HUES48 (cell line): Measurements from ENCODE around the gene SPRN.
A peak's percentile ranks its signal among the peaks of the same experiment; 100 is the strongest.
"Not testable (repeated sequence)": the region's sequence is repeated elsewhere in the genome, so short reads cannot be mapped to it uniquely, and the experiment has no call there.

ENCODE experiments used
- H3K27ac ChIP-seq: one replicate; pipeline ENCODE4 v1.7.0; 2013; ENCODE audit warnings: low read depth, low read length, inconsistent platforms
- H3K27me3 ChIP-seq: 2 replicates; pipeline ENCODE4 v1.6.1; 2013; ENCODE audit warnings: mild to moderate bottlenecking, low read length; ENCODE audit not compliant: control insufficient read depth, insufficient read depth
- H3K36me3 ChIP-seq: 2 replicates; pipeline ENCODE4 v1.6.1; 2013; ENCODE audit warnings: low read length; ENCODE audit not compliant: control insufficient read depth, insufficient read depth
- H3K4me1 ChIP-seq: 2 replicates; pipeline ENCODE4 v1.6.1; 2013; ENCODE audit warnings: mild to moderate bottlenecking, low read length; ENCODE audit not compliant: control insufficient read depth, insufficient read depth
- H3K4me3 ChIP-seq: 2 replicates; pipeline ENCODE4 v1.5.1; 2013; ENCODE audit warnings: mild to moderate bottlenecking, low read depth, low read length
- H3K9ac ChIP-seq: 2 replicates; pipeline ENCODE4 v1.6.1; 2013; ENCODE audit warnings: mild to moderate bottlenecking, low read depth, low read length, moderate library complexity
- H3K9me3 ChIP-seq: 2 replicates; pipeline ENCODE4 v1.6.1; 2013; ENCODE audit warnings: low read length; ENCODE audit not compliant: control insufficient read depth, insufficient read depth

Gene SPRN

DNA sequence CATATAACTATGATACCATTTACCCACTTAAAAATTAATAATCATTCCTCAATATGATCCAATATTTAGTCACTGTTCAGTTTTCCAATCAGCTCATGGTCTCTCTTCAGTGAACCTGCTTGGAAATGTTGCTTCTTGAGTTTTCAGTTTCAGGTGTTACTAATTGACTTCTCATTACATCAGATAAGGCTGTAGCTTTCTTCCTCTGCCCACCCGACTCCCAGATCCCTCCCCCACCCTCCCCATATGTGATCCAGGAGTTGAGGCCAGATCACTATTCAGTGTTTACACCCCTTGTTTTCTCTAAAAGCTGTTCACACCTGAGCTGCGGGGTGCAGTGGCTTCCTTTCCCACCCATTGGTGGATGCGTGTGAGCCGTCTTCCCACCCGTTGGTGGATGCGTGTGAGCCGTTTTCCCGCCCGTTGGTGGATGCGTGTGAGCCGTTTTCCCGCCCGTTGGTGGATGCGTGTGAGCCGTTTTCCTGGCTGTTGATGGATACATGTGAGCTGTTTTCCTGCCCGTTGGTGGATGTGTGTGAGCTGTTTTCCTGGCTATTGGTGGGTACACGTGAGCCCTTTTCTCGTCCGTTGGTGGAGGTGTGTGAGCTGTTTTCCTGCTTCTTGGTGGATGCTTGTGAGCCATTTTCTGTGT, 33.7 kb downstream of the SPRN start:
- peaks cover 4% of the 10 kb centered on the region; the same call in 1 of the 2 replicates for H3K4me1 ChIP-seq
- H3K9ac ChIP-seq: no peak overlapping the region
- H3K27ac ChIP-seq: no peak overlapping the region

GRCh38 chr10:133388973-133389818, 35.2 kb downstream of the SPRN start:
- Histone ChIP-seq H3K27me3 (no peaks in the 10 kb centered on the region), H3K4me1 (peaks cover 4% of the 10 kb centered on the region; the same call in 1 of the 2 replicates), H3K27ac (no peak overlapping the region), H3K4me3 (no peak overlapping the region), H3K9me3 (no peaks in the 10 kb centered on the region), H3K36me3 (no peaks in the 10 kb centered on the region; the same call in 1 of the 2 replicates), H3K9ac (no peak overlapping the region)

More for the DNA sequence above, 33.7 kb downstream of the SPRN start:
- Histone ChIP-seq H3K9me3 (no peaks in the 10 kb centered on the region), H3K36me3 (peaks cover under 1% of the 10 kb centered on the region), H3K4me3 (no peak overlapping the region), H3K27me3 (no peaks in the 10 kb centered on the region)

DNA sequence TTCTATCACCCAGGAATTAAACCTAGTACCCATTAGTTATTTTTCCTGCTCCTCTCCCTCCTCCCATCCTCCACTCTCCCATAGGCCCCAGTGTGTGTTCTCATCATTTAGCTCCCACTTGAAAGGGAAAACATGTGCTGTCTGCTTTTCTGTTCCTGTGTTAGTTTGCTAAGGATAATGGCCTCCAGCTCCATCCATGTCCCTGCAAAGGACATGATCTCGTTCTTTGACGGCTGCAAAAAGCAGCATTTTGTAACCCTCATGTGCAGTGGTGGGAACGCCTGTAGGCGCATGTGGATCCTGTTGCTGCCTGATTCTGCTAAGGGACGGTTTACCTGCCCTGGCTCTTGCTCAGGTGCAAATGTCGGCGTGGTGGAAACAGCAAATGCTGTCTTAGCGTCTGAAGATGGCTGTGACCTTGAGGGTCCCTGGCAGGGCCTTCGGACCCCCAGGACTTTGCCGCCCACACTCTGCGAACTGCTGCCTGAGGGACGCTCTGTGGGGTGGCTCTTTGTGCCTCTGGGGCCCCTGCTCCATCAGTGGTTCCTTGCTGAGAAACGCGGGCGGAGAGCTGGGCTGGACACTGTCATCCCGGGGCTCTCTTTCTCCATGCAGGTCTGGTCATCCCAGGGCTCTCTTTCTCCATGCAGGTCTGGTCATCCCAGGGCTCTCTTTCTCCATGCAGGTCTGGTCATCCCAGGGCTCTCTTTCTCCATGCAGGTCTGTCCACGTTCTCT, 36.0 kb downstream of the SPRN start:
- Histone ChIP-seq H3K9ac (no peak overlapping the region), H3K4me1 (peaks cover 1% of the 10 kb centered on the region; the same call in 1 of the 2 replicates), H3K9me3 (no peaks in the 10 kb centered on the region), H3K27me3 (no peaks in the 10 kb centered on the region), H3K27ac (no peak overlapping the region), H3K4me3 (no peak overlapping the region), H3K36me3 (no peaks in the 10 kb centered on the region; the same call in 1 of the 2 replicates)

- H3K4me1 ChIP-seq, H3K27ac ChIP-seq, H3K4me3 ChIP-seq, H3K9ac ChIP-seq, H3K9me3 ChIP-seq, H3K27me3 ChIP-seq, H3K36me3 ChIP-seq: not testable (repeated sequence)
Observed at GRCh38 chr10:133386951-133387350, 37.5 kb downstream of the SPRN start.

DNA sequence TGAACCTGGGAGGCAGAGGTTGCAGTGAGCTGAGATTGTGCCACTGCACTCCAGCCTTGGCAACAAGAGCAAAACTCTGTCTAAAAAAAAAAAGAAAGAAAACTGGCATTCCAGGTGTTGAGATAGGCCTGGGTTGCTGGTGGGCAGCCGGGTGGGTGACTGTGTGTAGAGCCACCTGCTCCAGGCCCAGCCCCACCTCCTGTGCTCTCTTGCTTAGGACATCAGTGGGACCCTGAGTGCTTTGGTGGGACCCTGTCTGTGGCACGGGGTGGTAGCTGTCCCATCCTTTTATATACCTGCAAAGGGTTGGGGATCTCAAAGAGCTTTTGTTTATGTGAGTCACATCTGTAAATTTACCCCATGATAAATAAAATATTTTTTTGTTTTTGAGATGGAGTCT, 39.2 kb downstream of the SPRN start:
- no peaks in the 10 kb centered on the region for H3K9me3 ChIP-seq
- H3K36me3 ChIP-seq: no peaks in the 10 kb centered on the region; the same call in 1 of the 2 replicates
- no peak overlapping the region for H3K4me3 ChIP-seq
- H3K27me3 ChIP-seq: peaks cover 3% of the 10 kb centered on the region
- no peak overlapping the region for H3K27ac ChIP-seq
- no peak overlapping the region for H3K9ac ChIP-seq
- no peaks in the 10 kb centered on the region for H3K4me1 ChIP-seq

GRCh38 chr10:133384071-133384470, 40.4 kb downstream of the SPRN start:
- H3K36me3 ChIP-seq: no peaks in the 10 kb centered on the region; the same call in 1 of the 2 replicates
- H3K27ac ChIP-seq: no peak overlapping the region
- no peak overlapping the region for H3K9ac ChIP-seq

DNA sequence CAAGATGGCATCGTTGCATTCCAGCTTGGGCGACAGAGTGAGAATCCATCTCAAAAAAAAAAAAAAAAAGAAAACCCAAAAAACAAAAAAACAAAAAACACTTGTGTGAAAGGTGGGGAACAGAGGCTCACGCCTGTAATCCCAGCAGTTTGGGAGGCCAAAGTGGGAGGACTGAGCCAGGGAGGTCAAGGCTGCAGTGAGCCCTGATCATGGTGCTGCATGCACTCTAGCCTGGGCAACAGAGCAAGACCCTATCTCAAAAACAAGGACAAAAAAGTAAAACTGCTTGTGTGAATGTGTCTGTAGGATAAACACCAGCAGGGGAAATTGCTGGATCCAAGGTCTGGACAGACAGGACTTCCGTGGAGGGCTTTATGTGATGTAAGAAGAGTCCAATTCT, 40.9 kb downstream of the SPRN start:
- H3K9me3 ChIP-seq: no peaks in the 10 kb centered on the region
- peaks cover 11% of the 10 kb centered on the region for H3K27me3 ChIP-seq
- no peak overlapping the region for H3K27ac ChIP-seq
- H3K4me1 ChIP-seq: no peaks in the 10 kb centered on the region
- H3K36me3 ChIP-seq: no peaks in the 10 kb centered on the region; the same call in 1 of the 2 replicates
- H3K4me3 ChIP-seq: no peak overlapping the region
- H3K9ac ChIP-seq: no peak overlapping the region

More at GRCh38 chr10:133384071-133384470, 40.4 kb downstream of the SPRN start:
- Histone ChIP-seq H3K4me3 (no peak overlapping the region), H3K9me3 (no peaks in the 10 kb centered on the region), H3K4me1 (no peaks in the 10 kb centered on the region), H3K27me3 (peaks cover 9% of the 10 kb centered on the region)

GRCh38 chr10:133381036-133381435, 43.4 kb downstream of the SPRN start:
- no peak overlapping the region for H3K9ac ChIP-seq
- H3K27me3 ChIP-seq: peaks cover 35% of the 10 kb centered on the region
- no peaks in the 10 kb centered on the region for H3K4me1 ChIP-seq
- no peaks in the 10 kb centered on the region; the same call in 1 of the 2 replicates for H3K36me3 ChIP-seq
- H3K4me3 ChIP-seq: no peak overlapping the region
- H3K9me3 ChIP-seq: no peaks in the 10 kb centered on the region
- H3K27ac ChIP-seq: no peak overlapping the region

DNA sequence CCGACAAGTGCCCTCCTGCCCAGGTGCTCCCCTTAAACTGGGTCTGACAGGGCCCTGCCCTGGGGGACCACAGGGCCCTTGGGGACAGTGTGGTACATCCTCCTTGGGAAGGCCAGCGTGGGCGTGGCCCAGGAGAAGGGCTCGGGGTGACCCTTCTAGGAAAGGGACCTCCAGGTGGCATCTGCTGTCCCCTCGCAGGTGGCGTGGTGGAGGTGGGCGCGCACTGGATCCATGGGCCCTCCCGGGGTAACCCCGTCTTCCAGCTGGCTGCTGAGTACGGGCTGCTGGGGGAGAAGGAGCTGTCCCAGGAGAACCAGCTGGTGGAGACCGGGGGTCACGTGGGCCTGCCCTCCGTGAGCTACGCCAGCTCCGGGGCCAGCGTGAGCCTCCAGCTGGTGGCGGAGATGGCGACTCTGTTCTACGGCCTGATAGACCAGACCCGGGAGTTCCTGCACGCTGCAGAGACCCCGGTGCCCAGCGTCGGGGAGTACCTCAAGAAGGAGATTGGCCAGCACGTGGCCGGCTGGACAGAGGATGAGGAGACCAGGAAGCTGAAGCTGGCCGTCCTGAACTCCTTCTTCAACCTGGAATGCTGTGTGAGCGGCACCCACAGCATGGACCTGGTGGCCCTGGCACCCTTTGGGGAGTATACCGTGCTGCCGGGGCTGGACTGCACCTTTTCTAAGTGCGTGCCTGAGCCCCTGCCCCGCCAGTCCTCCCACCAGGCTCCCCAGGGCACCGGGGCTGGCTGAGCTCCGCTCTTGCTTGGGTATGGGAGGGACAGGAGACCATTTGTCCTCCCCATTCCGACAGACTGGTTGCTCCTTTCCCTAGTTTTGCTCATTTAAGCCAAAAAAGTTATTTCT, 44.4 kb downstream of the SPRN start:
- no peak overlapping the region for H3K27ac ChIP-seq
- H3K9ac ChIP-seq: no peak overlapping the region

GRCh38 chr10:133379152-133379800, 45.1 kb downstream of the SPRN start, which contains the start of gene PAOX:
TSS of gene PAOX (plus strand) at chr10:133379262. CDS start at chr10:133379317, 55 bp downstream.
- Histone ChIP-seq H3K4me3 (peak within 1 kb of the TSS; percentile 84), H3K27ac (no peak within 1 kb of the TSS), H3K9me3 (no peaks in the 10 kb centered on the region), H3K27me3 (peaks cover 52% of the 10 kb centered on the region), H3K9ac (no peak within 1 kb of the TSS), H3K4me1 (no peaks in the 10 kb centered on the region), H3K36me3 (no peaks in the 10 kb centered on the region)

More for the DNA sequence above, 44.4 kb downstream of the SPRN start:
- H3K9me3 ChIP-seq: no peaks in the 10 kb centered on the region
- H3K4me3 ChIP-seq: peak overlapping the region; percentile 61
- H3K4me1 ChIP-seq: no peaks in the 10 kb centered on the region
- H3K36me3 ChIP-seq: no peaks in the 10 kb centered on the region; the same call in 1 of the 2 replicates
- H3K27me3 ChIP-seq: peaks cover 45% of the 10 kb centered on the region
